ENCODE data around the gene PRMT1. TPM values are rescaled to one million over a fixed set of nuclear protein-coding genes. Genes with fewer than 3 reads are reported as not detected.

PRMT1 gene
- total and polyA plus RNA-seq, 9 of the 15 experiments (the other 6 are each of a cell fraction or from before 2014, with no cell fraction given): 13.3 to 464 (median 326) TPM

DNA sequence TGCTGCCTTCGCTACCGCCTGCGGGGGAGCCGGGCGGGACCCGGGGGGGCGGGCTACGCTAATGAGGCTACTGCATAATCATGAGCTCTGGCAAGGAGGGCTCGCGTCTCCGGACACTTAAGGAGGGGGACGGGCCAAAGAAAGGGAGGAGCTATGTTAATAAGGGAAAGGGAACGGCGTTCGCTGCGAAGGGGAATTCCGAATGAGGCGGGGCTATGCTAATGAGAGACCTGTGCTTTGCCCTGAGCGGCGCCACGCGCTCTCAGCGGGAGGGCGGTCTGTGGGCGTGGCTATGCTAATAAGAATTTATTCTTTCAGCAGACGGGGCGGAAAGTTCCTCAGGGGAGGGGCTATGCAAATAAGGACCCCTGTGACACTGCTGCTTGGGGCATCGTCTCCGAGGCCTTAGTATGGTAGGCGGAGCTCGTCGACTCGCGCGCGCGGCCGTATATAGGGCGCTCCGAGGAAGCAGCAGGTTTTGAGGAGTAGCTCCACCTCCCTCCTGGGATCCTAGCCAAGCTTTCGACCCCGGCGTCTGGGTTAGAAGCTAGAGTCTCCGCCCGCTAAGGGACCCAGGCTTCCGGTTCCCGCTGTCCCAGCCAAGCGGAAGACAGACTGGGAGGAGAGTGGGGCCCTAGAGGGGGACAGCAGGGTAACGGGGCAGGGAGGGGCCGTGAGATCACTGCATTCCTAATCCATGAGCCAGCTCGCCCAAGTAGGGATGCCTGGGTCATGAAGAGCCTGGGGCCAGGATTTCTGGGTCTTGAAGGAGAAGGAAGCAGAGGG is 36.8 kb upstream of the PRMT1 start, which contains the start of gene RRAS (continued):
- TF ChIP-seq THAP7 (CRISPR knock-in tag; IDR thresholded peaks at IDR 0.05): no peak
- no peak for TF ChIP-seq ZNF347 (CRISPR knock-in tag; IDR thresholded peaks at IDR 0.05; ENCODE audit: low read depth)
- no peak for TF ChIP-seq ELF2 (CRISPR knock-in tag; IDR thresholded peaks at IDR 0.05)
- 0 out of 4 replicates have a peak, but pooled peaks have one; percentile 38 to 51 for TF ChIP-seq ARNT (IDR thresholded peaks at IDR 0.05)
- no peak for TF ChIP-seq NFXL1 (CRISPR knock-in tag; IDR thresholded peaks at IDR 0.05)
- peak; percentile 93 for TF ChIP-seq ATF7 (IDR thresholded peaks at IDR 0.05)
- no peak for TF ChIP-seq ZFP30 (CRISPR knock-in tag; IDR thresholded peaks at IDR 0.05; ENCODE audit: borderline replicate concordance)
- no peak for TF ChIP-seq DEAF1 (CRISPR knock-in tag; IDR thresholded peaks at IDR 0.05)
- no peak for TF ChIP-seq ETV6 (IDR thresholded peaks at IDR 0.05; ENCODE audit: borderline replicate concordance in 1 of 2, low read depth in 2 of 2, low read length in 1 of 2)
- no peak for TF ChIP-seq ETV6 (CRISPR knock-in tag; IDR thresholded peaks at IDR 0.05; ENCODE audit: borderline replicate concordance)
- TF ChIP-seq ZBTB43 (CRISPR knock-in tag; IDR thresholded peaks at IDR 0.05): no peak
- peak; percentile 67 for TF ChIP-seq MAX (CRISPR knock-in tag; IDR thresholded peaks at IDR 0.05)
- peak; percentile 96 for TF ChIP-seq ATF3 (IDR thresholded peaks at IDR 0.05)
- peak; percentile 89 for TF ChIP-seq ATF3 (CRISPR knock-in tag; conservative IDR thresholded peaks at IDR 0.05)
- TF ChIP-seq FOSL1 (tag; conservative IDR thresholded peaks at IDR 0.05): peak; percentile 92
- TF ChIP-seq TEAD1 (CRISPR knock-in tag; IDR thresholded peaks at IDR 0.05): peak; percentile 83 to 97
- TF ChIP-seq RBM39 (optimal IDR thresholded peaks at IDR 0.05; ENCODE audit: low read depth, low read length): no peak
- peak; percentile 69 for TF ChIP-seq PKNOX1 (IDR thresholded peaks at IDR 0.05)
- TF ChIP-seq HMG20A (CRISPR knock-in tag; conservative IDR thresholded peaks at IDR 0.05): no peak
- TF ChIP-seq RCOR1 (IDR thresholded peaks at IDR 0.05; ENCODE audit: borderline replicate concordance in 1 of 2, low read depth in 2 of 2, low read length in 2 of 2): peak; percentile 5 to 52; a peak in 2 of 4 replicates
- no peak for TF ChIP-seq ZNF134 (CRISPR knock-in tag; conservative IDR thresholded peaks at IDR 0.05)
- TF ChIP-seq CTBP1 (IDR thresholded peaks at IDR 0.05; ENCODE audit: borderline replicate concordance): peak; percentile 66
- TF ChIP-seq SRF (CRISPR knock-in tag; IDR thresholded peaks at IDR 0.05): peak in 1 of 2 experiments; percentile 90; a peak in 1 of 4 replicates
